ENCODE measurements around the gene JARID2. TPM values are rescaled to one million over a fixed set of nuclear protein-coding genes. Genes with fewer than 3 reads are reported as not detected.

The JARID2 gene
- total and polyA plus RNA-seq, 2 of the 13 experiments (the other 11 are each of a cell fraction or from before 2014, with no cell fraction given), result 7.5 to 10.3 TPM

DNA sequence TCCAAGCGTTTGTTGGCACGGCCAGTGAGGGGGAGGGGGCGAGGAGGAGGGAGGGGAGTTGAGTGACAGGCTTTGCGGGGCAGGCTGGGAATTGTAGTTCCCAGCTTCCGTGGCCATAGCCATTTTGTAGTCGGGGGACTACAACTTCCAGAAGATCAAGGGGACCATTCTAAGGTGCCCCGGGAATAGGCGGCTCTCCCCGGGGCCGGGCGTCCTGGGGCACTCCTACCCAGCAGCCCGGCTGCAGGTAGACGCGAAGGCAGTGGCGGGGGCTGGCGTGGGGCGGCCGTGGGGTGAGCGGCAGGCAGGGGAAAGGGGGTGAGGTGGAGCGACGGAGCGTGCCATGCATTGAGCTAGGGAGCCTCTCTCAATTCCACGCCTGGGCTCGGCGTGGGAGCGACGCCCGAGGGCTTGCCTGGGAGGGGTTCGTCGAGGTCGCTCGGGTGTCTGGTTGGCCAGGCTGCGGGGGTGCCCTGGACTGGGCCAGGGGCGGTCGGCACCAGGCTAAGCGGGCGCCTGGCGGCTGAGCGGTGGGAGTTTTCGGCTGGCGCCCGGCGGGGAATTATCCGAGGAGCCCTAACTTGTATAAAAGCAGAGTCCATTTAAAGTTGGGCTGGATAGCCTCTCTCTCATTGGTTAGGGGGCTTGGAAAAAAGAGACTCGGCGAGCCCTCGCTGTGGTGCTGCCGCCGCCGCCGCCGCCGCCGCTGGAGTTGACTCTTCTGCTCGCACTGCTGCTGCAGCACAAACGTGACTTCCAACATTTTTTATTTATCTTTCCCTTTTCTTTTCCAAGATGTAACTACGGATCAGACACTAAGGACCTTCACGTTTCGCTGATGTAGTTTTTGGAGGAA, at the start of gene JARID2 (continued):
- TF ChIP-seq, protein P1, sequence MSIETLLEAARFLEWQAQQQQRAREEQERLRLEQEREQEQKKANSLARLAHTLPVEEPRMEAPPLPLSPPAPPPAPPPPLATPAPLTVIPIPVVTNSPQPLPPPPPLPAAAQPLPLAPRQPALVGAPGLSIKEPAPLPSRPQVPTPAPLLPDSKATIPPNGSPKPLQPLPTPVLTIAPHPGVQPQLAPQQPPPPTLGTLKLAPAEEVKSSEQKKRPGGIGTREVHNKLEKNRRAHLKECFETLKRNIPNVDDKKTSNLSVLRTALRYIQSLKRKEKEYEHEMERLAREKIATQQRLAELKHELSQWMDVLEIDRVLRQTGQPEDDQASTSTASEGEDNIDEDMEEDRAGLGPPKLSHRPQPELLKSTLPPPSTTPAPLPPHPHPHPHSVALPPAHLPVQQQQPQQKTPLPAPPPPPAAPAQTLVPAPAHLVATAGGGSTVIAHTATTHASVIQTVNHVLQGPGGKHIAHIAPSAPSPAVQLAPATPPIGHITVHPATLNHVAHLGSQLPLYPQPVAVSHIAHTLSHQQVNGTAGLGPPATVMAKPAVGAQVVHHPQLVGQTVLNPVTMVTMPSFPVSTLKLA (IDR thresholded peaks at IDR 0.05), result peak; percentile 12
- TF ChIP-seq, protein P2, sequence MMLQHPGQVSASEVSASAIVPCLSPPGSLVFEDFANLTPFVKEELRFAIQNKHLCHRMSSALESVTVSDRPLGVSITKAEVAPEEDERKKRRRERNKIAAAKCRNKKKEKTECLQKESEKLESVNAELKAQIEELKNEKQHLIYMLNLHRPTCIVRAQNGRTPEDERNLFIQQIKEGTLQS (CRISPR knock-in tag; IDR thresholded peaks at IDR 0.05), result no peak
- TF ChIP-seq, protein P3, sequence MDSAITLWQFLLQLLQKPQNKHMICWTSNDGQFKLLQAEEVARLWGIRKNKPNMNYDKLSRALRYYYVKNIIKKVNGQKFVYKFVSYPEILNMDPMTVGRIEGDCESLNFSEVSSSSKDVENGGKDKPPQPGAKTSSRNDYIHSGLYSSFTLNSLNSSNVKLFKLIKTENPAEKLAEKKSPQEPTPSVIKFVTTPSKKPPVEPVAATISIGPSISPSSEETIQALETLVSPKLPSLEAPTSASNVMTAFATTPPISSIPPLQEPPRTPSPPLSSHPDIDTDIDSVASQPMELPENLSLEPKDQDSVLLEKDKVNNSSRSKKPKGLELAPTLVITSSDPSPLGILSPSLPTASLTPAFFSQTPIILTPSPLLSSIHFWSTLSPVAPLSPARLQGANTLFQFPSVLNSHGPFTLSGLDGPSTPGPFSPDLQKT (CRISPR knock-in tag; IDR thresholded peaks at IDR 0.05; ENCODE audit: borderline replicate concordance), result no peak
- TF ChIP-seq JUND (CRISPR knock-in tag; IDR thresholded peaks at IDR 0.05), result no peak
- TF ChIP-seq, protein P4, sequence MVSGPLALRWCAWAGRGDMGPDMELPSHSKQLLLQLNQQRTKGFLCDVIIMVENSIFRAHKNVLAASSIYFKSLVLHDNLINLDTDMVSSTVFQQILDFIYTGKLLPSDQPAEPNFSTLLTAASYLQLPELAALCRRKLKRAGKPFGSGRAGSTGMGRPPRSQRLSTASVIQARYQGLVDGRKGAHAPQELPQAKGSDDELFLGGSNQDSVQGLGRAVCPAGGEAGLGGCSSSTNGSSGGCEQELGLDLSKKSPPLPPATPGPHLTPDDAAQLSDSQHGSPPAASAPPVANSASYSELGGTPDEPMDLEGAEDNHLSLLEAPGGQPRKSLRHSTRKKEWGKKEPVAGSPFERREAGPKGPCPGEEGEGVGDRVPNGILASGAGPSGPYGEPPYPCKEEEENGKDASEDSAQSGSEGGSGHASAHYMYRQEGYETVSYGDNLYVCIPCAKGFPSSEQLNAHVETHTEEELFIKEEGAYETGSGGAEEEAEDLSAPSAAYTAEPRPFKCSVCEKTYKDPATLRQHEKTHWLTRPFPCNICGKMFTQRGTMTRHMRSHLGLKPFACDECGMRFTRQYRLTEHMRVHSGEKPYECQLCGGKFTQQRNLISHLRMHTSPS (CRISPR knock-in tag; IDR thresholded peaks at IDR 0.05; ENCODE audit: low read depth), result peak; percentile 26; the same call in 1 of the 2 replicates
- TF ChIP-seq NAIF1 (CRISPR knock-in tag; IDR thresholded peaks at IDR 0.05; ENCODE audit: borderline replicate concordance), result peak; percentile 84
- TF ChIP-seq ZNF260 (CRISPR knock-in tag; IDR thresholded peaks at IDR 0.05; ENCODE audit: borderline replicate concordance, low read depth), result no peak
- no peak; the same call in 1 of the 2 replicates for TF ChIP-seq ZNF816 (CRISPR knock-in tag; IDR thresholded peaks at IDR 0.05; ENCODE audit: borderline replicate concordance)
- peak; percentile 51; the same call in 1 of the 2 replicates for TF ChIP-seq IRX3 (CRISPR knock-in tag; IDR thresholded peaks at IDR 0.05; ENCODE audit: borderline replicate concordance, low read depth)
- TF ChIP-seq, protein P5, sequence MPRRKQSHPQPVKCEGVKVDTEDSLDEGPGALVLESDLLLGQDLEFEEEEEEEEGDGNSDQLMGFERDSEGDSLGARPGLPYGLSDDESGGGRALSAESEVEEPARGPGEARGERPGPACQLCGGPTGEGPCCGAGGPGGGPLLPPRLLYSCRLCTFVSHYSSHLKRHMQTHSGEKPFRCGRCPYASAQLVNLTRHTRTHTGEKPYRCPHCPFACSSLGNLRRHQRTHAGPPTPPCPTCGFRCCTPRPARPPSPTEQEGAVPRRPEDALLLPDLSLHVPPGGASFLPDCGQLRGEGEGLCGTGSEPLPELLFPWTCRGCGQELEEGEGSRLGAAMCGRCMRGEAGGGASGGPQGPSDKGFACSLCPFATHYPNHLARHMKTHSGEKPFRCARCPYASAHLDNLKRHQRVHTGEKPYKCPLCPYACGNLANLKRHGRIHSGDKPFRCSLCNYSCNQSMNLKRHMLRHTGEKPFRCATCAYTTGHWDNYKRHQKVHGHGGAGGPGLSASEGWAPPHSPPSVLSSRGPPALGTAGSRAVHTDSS (CRISPR knock-in tag; conservative IDR thresholded peaks at IDR 0.05), result no peak
- TF ChIP-seq PHF8 (CRISPR knock-in tag; IDR thresholded peaks at IDR 0.05), result peak; percentile 49; the same call in 1 of the 2 replicates
- no peak for TF ChIP-seq RBM22 (optimal IDR thresholded peaks at IDR 0.05; ENCODE audit: low read length)
- TF ChIP-seq TOPORS (CRISPR knock-in tag; IDR thresholded peaks at IDR 0.05), result no peak
- TF ChIP-seq ATRX (CRISPR knock-in tag; IDR thresholded peaks at IDR 0.05; ENCODE audit: borderline replicate concordance), result no peak
- TF ChIP-seq TBX2 (CRISPR knock-in tag; IDR thresholded peaks at IDR 0.05; ENCODE audit: borderline replicate concordance), result peak; percentile 72; the same call in 1 of the 2 replicates
- TF ChIP-seq, protein P6, sequence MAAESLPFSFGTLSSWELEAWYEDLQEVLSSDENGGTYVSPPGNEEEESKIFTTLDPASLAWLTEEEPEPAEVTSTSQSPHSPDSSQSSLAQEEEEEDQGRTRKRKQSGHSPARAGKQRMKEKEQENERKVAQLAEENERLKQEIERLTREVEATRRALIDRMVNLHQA (CRISPR knock-in tag; IDR thresholded peaks at IDR 0.05), result no peak
- TF ChIP-seq POLR2AphosphoS5 (IDR thresholded peaks at IDR 0.05; ENCODE audit: low read depth, low read length), result peak; percentile 67
- TF ChIP-seq ZNF431 (CRISPR knock-in tag; IDR thresholded peaks at IDR 0.05; ENCODE audit: borderline replicate concordance, low read depth), result no peak
- TF ChIP-seq SYNCRIP (IDR thresholded peaks at IDR 0.05; ENCODE audit: insufficient read depth, low read depth, low read length), result no peak
- TF ChIP-seq ZNF781 (CRISPR knock-in tag; IDR thresholded peaks at IDR 0.05; ENCODE audit: borderline replicate concordance, not compliant biosample characterization), result peak; percentile 51

Measured in HepG2 (cell line).